GM18867 (cell line): ENCODE results near the gene ARHGAP4.

Source experiments
- ATAC-seq: cut with Tn5 transposase; IDR thresholded peaks from one replicate; pipeline ENCODE4 v1.9.1; 2021; ENCODE audit warnings: mild to moderate bottlenecking, moderate library complexity; ENCODE audit not compliant: unreplicated experiment

Gene ARHGAP4

DNA sequence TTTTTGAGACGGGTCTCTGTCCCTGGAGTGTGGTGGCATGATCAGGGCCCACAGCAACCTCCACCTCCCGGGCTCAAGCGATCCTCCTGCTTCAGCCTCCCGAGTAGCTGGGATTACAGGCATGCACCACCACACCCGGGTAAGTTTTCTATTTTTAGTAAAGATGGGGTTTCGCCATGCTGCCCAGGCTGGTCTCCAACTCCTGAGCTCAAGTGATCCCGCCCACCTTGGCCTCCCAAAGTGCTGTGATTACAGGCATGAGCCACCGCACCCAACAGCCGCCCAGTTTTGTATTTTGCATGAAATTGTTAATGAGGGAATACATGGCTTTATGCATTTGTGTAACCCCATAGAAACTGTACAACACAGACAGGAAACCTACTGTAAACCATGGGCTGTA is 2.8 kb upstream of the ARHGAP4 start:
- ATAC-seq, result no peak

GRCh38 chrX:153927922-153928760 is 2.1 kb upstream of the ARHGAP4 start:
- peak; percentile 81 for ATAC-seq

- ATAC-seq, result no peak
These were observed 1.5 kb upstream of the ARHGAP4 start for GRCh38 chrX:153927672-153927921.

DNA sequence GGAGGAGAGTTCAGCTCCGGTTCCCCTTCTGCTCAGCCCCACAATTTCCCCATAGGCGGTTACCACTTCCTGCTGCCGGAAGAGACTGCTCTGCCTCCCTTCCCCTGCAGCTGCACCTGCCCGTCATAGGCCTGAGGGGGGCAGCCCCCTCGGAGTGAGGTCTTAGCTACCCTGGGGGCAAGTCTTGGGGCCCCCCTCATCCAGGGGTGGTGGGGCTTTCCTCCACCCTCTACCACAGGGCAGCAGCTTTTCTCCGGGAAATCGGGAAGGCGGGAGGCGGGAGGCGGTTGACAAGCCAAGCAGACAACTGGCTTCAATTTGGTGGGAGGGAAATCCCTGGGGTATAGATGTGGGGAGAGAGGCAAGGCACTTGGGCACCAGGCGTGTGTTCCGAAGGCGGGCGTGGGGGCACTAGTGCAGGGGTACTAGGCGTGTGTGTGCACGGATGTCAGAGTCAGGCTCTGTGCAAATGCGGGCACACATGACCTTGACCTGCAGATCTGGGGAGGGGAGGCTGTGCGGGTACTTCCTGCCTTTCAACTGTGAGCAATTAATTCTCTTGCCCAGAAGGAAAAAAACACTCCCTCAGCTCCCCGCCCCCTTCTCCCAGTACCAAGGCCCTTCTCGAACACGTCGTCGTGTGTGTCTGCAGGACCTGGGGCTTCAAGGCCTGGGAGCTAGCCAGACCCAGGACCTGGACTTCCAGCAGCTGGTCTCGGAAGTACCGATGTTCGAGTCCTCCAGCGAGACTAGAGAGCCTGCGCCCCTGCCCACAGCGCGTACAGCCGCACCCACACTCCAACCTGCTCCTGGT is 1.0 kb upstream of the ARHGAP4 start:
- ATAC-seq, result peak; percentile 33

- ATAC-seq, result no peak
These were observed 441 bp upstream of the ARHGAP4 start for GRCh38 chrX:153926552-153926857.

GRCh38 chrX:153925387-153925738 is 701 bp downstream of the ARHGAP4 start:
- ATAC-seq, result no peak

DNA sequence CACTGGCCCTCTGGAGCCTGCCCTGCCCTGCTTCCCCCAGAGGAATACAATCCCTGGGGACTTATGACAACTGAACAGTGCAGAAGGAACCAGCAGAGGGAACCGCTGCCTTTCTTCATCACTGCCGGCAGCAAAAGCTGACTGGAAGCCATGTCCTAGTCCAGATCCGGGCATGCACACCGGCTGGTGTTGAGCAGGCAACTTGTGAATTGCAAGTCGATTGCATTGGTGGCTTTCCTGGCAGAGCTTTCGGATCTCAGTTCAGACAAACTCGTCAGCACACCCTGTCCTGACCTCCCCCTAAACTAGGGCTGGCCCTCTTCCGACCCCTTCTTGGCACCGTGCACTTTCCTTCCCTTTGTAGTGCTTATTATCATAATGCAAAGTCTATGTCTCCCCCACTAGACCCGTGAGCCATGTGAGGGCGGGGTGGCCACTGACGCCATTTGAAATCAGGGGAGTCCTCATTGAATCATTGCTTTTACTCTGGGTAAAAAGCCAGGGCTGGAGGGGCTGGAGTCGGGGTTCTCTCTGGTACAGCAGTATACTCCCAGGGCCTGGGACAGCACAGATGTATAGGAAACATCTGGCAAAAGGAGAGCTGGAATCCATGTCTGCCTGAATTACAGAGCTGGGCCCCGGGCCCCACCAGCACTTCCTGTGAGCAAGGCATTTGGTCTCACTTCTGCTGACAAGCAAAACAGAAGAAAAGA is 1.8 kb downstream of the ARHGAP4 start:
- no peak for ATAC-seq

DNA sequence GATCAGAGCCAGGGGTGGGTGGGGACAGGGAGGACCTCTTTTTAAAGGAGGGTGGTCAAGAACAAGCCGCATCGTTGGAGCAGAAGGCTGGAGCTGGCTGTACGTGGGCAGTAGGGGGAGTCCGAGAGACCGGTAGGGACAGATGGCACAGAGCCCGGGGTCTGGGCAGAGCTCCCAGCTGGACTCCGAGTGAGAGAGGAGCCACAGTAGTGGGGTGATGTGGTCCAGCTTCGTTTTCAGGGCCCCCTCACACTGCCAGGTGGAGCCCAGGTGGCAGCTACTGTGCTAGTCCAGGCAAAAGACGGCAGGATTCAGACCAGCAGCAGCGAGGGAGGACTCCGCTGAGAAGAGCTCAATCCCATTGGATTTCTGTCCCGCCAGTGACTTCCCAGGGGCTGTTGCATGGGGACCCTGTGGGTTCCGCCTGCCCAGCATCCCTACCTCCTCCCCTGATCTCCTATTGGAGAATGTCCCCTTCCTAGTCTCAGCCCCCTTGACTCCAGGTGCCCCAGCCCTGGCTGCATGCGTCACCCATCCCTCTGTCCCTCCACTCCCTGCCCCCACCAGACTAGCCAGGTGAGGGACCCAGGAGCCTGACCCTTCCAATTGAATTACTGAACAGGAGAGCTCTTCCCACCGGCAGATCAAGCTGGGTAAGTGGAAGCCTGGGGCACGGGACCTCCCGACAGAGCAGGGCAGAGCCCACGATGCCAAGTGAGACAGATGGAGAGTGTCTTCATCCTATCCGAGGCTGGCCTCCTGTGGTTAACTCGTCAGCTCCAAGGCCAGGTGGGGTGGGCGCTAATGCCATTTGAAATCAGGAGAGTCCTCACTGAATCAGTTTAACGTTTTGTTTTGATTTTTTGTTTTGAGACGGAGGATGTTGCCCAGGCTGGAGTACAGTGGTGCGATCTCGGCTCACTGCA is 2.9 kb downstream of the ARHGAP4 start:
- no peak for ATAC-seq

GRCh38 chrX:153921511-153922446 is 4.3 kb downstream of the ARHGAP4 start:
- no peak for ATAC-seq

- no peak for ATAC-seq
These were observed 5.0 kb downstream of the ARHGAP4 start for GRCh38 chrX:153921070-153921469.

- ATAC-seq, result no peak
These were observed 5.5 kb downstream of the ARHGAP4 start for GRCh38 chrX:153920546-153920945.

- no peak for ATAC-seq
These were observed 6.8 kb downstream of the ARHGAP4 start for GRCh38 chrX:153919281-153919680.

GRCh38 chrX:153917869-153918268 is 8.2 kb downstream of the ARHGAP4 start:
- no peak for ATAC-seq

- ATAC-seq, result no peak
These were observed 12.4 kb downstream of the ARHGAP4 start for GRCh38 chrX:153913701-153914100.

DNA sequence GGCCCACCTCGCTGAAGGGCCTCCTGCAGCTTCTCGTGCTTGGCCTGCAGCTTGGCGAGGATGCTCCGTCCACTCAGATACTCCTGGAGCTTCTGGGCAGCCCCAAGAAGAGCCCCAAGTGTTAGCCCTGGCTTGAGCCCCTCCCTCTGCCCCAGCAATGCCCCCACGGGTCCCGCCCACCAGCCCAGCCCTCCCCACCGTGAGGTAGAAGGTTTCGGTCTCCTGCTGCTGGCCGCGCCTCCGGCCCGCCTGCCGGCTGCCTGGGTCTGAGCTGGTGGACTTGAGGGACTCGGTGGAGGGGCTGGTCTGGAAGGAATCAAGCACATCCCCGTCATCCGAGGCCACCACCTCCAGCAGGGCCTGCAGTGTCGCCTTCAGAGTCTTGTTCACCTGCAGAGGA is 12.9 kb downstream of the ARHGAP4 start:
- ATAC-seq, result no peak

GRCh38 chrX:153911798-153912197 is 14.3 kb downstream of the ARHGAP4 start:
- no peak for ATAC-seq

GRCh38 chrX:153910446-153910845 is 15.6 kb downstream of the ARHGAP4 start:
- ATAC-seq, result no peak

DNA sequence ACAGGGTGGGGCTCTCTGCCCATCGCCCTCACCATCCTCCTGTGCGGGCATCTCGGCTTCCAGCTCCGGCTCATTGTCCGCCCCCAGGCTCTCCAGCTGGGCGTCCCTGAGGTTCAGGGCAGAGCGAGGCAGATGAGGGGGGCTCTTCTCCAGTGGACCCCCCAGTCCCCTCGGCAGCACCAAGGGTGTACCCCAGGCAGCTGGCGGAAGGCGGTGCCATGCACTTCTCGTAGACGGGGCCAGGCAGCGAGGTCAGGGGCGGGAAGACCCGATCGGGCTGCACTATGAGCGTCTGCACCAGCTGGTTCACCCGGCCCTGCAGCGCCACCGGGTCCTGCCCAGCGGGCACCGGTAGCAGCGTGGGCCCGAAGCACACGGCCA is 16.1 kb downstream of the ARHGAP4 start:
- no peak for ATAC-seq

GRCh38 chrX:153909024-153909979 is 16.8 kb downstream of the ARHGAP4 start:
- ATAC-seq, result no peak
